ENCODE data around the gene CUL7.

DNA sequence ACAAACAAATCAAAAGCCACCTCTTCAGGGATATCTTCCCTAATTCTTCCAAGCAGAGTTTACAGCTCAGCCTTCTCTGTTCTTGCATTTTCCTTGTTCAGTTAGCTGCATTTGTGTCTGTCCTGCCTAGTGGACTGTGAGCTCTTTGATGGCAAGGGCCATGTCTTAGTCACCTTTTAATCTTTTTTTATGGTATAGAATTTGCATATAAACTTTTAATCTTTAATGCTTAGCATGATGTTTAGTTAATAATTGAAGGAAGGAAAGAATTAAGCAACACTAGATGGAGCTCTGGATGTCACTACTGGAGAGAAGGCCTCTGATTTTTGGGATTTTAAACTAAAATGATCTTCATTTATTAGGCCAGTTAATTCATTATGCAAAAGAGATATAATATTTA lies 57.1 kb downstream of the CUL7 start:
- TF ChIP-seq TAF1 (IDR thresholded peaks at IDR 0.05; ENCODE audit: low read depth, low read length) = no peak
- TF ChIP-seq, protein P1, sequence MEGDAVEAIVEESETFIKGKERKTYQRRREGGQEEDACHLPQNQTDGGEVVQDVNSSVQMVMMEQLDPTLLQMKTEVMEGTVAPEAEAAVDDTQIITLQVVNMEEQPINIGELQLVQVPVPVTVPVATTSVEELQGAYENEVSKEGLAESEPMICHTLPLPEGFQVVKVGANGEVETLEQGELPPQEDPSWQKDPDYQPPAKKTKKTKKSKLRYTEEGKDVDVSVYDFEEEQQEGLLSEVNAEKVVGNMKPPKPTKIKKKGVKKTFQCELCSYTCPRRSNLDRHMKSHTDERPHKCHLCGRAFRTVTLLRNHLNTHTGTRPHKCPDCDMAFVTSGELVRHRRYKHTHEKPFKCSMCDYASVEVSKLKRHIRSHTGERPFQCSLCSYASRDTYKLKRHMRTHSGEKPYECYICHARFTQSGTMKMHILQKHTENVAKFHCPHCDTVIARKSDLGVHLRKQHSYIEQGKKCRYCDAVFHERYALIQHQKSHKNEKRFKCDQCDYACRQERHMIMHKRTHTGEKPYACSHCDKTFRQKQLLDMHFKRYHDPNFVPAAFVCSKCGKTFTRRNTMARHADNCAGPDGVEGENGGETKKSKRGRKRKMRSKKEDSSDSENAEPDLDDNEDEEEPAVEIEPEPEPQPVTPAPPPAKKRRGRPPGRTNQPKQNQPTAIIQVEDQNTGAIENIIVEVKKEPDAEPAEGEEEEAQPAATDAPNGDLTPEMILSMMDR (IDR thresholded peaks at IDR 0.05; ENCODE audit: control extremely low read depth in 1 of 3, insufficient read depth in 1 of 3, low read depth in 1 of 3, low read length in 3 of 3) = no peak
- no peak for TF ChIP-seq SP2 (IDR thresholded peaks at IDR 0.05; ENCODE audit: low read length)
- no peak for TF ChIP-seq SIN3A (conservative IDR thresholded peaks at IDR 0.05 in 1 of 2, IDR thresholded peaks at IDR 0.05 in 1 of 2; ENCODE audit: low read depth in 1 of 2, low read length in 2 of 2)
- no peak for TF ChIP-seq EZH2 (IDR thresholded peaks at IDR 0.05; ENCODE audit: low read depth, low read length, severe bottlenecking)
- TF ChIP-seq, protein P2, sequence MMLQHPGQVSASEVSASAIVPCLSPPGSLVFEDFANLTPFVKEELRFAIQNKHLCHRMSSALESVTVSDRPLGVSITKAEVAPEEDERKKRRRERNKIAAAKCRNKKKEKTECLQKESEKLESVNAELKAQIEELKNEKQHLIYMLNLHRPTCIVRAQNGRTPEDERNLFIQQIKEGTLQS (IDR thresholded peaks at IDR 0.05; ENCODE audit: insufficient read depth, low read depth, low read length) = no peak
- no peak for TF ChIP-seq RAD21 (IDR thresholded peaks at IDR 0.05 in 1 of 2, conservative IDR thresholded peaks at IDR 0.05 in 1 of 2; ENCODE audit: low read depth in 2 of 2, low read length in 2 of 2)
- TF ChIP-seq, protein P3, sequence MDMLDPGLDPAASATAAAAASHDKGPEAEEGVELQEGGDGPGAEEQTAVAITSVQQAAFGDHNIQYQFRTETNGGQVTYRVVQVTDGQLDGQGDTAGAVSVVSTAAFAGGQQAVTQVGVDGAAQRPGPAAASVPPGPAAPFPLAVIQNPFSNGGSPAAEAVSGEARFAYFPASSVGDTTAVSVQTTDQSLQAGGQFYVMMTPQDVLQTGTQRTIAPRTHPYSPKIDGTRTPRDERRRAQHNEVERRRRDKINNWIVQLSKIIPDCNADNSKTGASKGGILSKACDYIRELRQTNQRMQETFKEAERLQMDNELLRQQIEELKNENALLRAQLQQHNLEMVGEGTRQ (IDR thresholded peaks at IDR 0.05; ENCODE audit: low read length) = no peak
